HG03432 (cell line): ENCODE results near the gene ASB2.

Experiments
- ATAC-seq: cut with Tn5 transposase; IDR thresholded peaks from one replicate; pipeline ENCODE4 v1.9.1; 2021; ENCODE audit warnings: mild to moderate bottlenecking, moderate library complexity; ENCODE audit not compliant: unreplicated experiment

Gene ASB2

DNA sequence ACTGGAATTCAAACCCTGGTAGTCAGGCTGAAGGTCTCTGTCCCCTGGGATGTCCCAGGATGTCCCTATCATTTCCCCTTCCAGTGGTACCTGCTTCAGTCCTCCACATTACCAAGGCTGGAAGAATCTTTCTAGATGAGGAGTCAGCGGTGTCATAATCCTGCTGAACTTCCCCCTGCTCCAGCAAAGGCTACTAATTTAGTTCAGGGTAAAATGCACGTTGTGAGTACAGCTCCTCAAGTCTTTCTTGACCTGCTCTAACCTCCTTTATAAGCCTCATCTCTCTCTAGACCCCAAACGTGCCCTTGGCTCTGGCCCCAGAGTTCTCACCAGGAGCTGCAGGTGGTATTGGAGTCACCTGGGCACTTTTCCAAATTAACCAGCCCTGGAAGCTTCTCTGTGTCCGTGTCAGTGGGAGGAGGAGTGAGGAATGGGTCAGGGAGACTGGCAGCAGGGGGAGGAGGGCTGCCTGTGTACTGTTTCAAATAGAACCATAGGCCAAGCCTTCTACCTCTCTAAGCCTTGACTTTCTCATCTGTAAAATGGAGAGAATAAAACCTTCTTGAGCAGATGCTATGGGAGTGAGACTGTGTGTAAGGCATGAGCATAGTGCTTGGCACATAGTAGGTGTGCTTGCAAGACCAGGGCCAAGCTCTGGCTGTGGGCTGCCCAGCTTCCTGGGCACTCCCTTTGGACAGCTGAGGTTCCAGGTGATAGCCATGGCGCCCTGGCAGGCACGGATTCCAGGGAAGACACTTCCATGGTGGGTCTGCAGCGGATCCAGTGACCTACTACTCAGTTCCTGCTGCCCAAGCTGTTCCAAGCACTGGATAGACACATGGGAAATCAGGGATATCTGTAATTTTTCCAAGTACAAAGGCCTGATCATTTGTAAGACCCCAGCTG, 24.5 kb downstream of the ASB2 start:
- ATAC-seq = no peak

DNA sequence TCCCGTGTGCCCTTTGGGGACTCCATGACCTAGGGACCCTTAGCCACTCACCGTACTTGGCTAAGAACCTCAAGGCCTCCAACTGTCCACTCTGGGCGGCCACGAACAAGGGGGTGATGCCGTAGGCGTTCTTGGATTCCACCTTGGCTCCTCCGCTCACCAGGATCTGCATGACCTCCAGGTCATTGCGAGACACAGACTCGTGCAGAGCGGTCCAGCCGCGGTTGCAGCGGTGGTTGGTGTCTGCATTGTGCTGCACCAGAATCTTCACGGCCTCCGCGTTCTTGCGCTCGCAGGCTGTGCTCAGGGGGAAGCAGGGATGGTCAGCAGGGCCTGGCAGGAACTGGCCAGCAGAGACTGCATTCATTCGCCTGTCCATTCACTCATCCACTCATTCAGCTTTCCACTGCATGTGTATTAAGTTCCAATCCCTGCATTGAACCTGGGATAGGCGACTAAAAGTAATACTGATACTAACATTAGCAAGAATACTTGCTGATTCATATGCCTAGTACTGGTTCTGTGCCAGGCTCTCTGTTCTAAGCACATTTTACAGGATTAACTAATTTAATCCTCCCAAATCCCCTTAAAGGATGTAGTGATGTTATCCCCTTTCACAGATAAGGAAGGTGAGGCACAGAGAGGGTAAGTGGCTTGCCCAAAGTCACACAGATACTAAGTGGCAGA, 25.3 kb downstream of the ASB2 start:
- ATAC-seq = no peak

DNA sequence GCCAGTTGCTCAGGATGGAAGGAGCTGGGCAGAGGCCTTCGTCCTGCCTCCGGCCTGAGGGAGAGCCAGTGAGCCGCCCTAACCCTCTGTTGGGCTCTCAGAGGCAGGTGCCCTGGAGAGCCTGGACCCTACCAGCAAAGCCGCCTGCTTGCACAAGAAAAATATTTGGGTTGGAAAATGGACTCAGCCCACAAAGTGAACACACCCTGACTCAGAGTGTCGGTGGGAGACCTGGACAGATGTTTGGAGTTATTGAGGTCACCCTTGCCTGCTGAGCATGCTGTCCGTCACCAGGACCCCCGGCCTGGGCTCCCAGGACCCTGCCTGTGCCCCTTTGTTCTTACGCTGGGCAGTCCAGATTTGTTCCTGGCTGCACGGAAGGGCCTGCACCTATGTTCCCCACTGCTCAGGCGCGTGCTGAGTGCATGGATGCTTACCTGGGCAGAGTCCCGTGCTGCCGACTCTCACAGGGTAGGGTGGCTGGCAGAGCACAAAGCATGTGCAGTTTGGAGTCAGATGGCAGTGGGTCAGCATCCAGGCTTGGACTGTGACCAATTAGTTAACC, 26.8 kb downstream of the ASB2 start:
- no peak for ATAC-seq

DNA sequence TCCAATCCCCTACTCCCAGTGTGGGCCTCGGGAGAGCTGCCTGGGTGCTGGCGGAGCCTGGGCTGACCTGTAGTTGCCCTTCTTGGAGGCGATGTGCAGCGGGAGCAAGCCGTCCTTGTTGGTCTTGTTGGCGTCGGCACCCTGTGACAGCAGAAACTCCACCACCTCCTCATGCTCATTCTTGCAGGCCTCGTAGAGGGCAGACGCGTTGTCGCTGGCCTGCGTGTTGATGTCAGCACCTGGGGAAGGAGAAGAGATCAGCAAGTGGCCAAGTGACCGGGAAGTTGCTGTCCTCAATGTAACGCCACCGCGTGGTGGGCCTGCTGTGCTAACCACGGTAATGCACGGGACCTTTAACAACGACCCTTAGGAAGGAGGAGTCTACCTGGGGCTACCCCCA, 29.1 kb downstream of the ASB2 start:
- ATAC-seq = no peak

DNA sequence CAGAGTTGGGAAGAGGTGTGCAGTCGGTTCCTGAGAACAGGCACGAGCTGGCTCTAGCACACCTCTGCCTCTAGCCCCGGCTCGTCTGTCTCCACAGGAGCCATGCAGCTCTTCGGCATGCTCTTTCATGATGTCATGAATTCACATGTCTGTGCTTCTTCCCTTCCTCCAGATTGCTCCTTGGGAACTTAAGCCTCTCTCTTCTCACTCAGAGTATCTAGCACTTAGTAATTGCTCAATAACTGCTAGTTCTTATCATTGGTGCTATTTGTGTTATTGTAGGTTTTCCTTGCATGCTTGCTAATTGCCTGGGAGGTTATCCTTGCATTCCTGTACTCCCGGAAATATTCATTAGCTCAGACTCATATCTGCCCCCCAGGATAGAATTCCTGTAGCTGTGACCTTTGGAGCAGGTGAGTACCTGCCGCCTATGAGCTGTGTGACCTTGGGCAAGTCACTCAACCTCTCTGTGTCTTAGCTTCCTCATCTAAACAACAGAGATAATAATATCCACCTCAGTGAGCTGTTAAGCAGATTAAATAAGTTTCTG, 29.8 kb downstream of the ASB2 start:
- ATAC-seq = no peak

DNA sequence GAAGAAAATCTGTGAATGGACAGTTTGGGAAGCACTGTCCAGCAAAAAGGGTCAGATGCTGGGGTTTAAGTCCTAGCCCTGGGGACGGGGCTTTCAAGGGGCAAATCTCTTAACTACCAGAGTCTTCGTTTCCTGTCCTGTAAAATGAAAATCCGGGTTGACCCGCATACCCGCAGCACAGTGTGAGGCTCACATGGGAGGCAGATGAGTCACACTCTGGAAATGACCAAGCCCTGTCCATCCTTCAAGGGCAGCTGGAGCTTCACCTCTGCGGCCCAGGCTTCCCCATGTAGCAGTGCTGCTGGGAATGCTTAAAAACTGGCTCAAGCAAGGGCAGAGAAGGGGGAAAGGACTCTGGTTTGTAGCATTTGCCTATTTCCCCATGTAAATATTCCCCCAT, 30.3 kb downstream of the ASB2 start:
- ATAC-seq = no peak

DNA sequence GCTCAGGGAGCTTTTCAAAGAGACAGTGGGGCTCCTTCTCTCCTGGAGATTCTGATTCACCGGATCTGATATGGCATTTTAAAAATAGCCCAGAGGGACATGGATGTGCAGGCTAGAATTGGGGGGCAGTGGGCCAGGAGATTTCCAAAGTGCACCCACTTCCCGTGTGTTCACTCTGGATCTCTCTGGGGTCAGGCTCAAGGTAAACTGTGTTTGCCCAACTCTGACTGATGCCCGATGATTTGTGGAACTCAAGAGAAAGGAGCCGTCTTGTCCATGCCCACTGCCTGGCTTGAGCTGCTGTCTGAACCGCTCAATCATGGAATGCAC, 31.3 kb downstream of the ASB2 start:
- no peak for ATAC-seq

DNA sequence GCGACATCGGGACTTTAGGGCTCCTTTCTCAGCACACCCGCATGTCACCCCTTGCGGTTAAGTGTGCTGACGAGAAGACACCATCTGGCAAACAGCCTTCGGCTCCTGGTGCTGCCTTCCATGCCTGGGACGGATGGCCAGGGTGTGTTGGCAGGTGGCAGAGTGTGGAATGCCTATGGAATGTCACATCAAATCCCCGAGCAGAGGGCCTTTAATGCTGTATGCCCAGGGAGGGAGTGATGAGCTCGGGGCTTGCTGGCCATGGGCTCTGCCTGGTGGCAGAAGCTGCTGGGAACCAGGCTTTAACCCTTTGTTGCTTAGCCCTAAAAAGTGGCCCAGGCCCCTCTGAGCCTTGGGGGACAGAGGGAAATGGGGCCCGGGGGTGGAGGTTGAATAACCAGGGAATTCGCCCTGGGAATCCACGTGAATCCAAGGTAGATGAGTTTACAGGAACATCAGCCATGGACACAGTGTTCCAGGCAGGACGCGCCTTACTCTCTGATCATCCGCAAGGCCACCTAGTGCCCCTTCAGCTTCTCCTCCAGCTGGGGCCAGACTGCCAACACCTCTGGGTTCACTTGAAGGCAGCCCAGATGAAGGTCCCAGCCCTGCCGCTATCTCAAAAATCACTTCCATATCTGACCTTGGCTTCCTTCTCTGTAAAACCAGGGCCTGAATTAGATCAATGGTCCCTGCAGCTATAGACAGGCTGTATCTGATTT, 31.9 kb downstream of the ASB2 start:
- ATAC-seq = no peak

DNA sequence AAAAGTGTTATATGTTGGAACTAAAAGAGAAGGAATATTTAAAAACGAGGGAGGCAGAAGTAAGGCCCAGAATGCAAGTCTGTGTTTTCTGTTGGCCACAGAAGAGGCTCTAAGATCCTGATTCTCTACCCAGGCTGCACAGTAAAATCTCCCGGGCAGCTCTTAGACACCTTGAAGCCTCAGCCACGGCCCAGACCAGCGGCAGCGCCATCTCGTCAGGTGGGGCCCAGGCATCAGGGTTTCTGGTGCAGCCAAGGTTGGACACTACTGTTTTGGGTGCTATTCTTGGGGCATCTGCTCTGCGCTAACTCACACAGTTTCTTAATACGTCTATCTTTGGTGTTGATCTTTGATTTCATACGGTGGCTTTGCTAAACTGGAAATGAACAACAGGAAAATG, 32.4 kb downstream of the ASB2 start:
- no peak for ATAC-seq

DNA sequence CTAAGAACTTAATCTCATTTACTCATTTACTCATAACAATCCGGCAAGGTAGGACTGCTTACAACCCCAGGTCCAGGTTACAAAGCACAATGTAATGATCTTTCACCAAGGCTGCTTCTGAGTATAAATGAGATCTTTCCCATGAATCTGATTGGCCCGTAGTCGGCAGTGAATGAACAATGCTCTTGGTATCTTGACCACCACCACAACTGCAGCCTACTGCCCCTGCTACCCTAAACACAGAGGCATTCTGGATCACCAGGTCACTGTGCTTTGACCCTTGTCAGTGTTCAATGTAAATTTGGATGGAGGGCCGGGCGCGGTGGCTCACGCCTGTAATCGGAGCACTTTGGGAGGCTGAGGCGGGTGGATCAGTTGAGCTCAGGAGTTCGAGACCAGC, 33.3 kb downstream of the ASB2 start:
- no peak for ATAC-seq

DNA sequence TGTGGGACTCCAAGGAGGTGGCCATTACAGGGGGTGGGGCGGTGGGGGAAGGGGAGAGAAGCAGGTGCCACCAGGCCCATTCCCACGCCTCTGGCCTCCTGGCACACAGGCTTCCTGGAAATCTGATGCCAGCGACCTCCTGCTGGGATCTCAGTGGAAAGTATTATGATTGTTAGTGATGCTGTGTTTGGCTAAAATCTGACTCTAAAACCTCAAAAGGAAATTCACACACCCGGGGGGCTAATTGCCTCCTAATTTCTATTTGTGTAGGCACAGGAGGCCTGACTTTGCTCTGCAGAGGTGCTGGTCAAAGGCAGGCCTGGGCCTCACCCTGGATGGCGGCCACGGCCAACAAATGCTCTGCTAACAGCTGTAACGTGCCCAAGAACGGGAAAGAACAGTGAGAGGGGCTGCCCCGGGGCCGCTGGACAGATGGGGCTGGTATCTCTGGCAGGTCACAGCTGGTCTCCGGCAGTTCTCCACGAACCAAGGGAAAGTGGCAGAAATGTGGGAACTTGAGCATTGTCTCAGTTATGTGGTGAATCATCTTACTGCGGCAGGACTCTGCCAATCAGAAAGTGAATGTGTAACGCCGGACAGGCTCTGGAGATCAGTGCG, 35.0 kb downstream of the ASB2 start:
- no peak for ATAC-seq

DNA sequence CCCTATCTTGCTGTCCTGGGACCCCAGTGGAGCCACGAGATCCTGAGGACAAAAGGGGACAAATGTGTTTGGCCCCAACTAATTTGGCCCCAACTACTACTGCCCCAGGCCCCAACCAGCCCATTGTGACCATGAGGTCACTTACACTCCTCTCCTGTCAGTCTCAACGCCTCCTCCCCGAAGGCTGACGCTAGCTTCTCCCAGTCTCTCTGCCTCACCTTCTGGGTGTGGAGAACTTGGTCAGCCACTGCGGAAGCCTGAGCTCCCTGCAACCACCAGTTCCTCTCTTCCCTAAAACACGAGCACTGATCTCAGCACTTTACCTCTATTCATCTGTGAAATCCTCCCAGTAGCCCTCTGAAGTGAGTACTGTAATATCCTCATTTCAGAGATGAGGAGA, 35.9 kb downstream of the ASB2 start:
- ATAC-seq = no peak

DNA sequence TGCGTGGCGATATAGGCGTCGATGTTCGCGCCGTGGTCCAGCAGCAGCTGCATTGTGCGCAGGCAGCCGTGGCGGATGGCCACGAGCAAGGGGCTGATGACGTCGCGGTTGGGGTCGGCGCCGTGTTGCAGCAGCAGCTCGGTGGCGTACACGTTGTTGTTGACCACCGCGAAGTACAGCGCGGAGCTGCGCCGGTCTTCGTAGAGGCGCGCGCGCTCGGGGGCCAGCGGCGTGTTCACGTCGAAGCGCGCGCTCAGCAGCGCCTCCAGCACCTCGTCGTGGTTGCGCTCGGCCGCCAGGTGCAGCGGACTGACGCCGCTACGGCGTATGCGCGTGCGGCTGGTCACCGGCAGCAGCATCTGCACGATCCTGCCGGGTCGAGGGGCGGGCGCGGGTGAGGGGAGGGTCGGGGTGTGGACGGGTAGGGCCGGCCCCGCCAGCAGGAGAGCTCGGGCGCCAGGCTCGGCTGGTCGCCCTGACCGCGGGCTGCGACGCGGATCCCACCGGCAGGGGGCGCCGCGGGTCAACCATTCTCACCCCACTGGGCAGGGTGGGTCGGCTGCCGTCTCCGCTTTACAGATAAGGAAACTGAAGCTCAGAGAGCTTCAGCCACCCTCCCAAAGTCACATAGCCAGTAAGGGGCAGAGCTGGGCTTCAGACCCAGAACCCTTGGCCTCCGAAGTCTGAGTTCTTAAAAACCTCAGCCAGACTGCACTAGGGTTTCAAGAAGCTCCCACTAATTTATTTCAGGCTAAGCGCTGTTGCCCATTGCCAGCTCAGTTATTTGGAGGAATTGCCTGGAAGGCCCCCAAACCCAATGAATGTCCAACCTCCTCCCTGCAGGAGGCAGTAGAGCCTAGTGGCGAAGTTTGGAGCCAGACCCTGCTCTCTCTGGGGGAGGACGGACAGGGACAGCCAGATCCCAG, 36.8 kb downstream of the ASB2 start:
- peak; percentile 93 for ATAC-seq

DNA sequence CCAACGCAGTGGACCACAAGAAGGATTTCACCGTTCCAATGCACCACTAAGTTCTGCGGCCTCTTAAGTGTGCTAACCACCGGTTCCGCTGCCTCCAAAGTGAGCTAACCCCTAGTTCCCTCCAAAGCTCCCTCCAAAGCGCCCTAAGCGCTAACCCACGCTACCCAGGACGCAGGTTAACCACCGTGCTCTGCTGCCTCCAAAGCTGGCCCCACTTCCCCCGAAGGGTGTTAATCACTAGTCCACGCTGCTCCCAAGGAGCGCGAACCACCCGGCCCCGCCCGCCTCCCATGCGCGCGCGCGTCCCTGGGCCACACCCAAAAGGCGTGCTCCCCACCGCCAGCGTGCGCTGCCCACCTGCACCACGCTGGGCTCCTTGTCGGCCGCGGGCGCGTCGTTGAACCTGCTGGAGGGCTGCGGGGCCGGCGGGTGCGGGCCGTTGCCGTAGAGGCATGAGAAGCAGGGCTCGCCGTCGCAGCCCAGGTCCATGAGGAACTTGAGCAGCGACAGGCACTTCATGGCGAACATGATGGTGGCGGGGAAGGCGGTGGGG, 37.5 kb downstream of the ASB2 start:
- ATAC-seq = no peak

DNA sequence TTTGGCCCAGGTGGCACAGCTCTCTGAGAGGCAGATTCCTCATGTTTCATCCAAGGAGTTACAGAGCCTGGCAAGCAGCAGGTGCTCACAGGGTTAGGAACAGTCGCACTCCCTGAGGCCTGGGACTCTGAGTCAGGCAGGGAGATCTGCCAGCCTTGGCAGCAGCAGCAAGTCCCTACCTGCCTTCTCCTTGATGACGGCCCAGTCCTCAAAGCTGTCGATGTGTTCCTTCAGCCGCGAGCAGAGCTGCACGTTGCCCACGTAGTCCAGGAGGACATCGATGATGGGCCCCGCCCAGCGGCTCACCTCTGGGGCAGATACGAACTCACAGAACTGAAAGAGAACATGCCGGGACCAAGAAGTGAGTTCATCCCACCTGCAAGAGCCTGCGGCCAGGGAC, 38.9 kb downstream of the ASB2 start:
- no peak for ATAC-seq

DNA sequence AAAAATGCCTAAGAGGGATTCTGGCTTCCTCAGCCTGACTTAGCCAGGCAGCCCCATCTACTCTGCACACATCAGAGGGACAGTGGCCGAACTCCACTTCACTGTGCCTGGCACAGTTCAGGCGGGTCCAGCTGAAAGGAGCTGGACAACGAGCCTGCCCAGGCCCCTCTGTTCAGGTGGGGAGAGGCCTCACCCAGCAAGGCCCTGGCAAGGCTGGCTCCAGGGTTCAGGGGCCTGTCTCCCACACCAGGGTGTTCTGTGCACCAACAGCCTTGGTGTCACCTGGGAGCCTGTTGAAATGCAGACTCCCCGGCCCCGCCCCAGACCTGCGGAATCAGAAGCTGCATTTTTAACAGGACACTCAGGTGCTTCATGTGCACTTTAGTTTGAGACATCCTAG, 39.4 kb downstream of the ASB2 start:
- ATAC-seq = no peak

DNA sequence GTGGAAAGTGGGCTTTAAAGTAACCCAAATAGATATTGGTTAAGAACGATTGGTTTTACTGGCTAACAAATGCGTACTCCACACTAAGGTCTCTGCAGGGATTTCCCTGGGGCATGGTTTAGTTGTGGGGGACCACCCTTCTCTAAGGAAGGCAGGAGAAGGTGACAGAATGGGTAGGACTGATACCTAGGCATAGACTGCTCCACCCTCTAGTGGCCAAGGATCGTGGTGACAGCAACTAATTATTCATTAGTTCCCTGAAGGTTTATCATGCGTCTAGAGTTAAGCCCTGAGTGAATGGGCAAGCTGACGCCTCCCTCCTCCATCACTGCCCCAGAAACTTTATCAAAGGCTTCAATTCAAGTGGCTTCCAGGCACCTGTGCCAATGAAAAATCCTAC, 40.1 kb downstream of the ASB2 start:
- ATAC-seq = peak; percentile 34

DNA sequence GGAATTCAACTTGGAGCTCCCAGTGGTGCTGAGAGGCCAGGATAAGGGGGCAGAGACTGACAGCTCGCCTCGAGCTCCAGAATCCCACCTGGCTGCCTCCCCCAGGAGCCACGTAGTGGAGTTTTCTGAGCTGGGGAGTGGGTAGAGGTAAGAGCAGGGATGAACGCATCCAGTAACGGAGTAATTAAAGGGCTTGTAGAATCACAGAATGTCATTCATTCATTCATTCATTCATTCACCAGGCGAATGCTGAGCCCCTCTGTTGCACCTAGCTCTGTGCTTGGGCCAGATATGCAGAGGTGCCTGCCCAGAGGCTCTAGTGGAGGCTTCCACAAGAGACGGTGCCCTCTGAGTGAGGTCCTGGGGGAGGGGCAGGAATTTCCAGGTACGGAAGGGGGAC, 41.2 kb downstream of the ASB2 start:
- no peak for ATAC-seq

DNA sequence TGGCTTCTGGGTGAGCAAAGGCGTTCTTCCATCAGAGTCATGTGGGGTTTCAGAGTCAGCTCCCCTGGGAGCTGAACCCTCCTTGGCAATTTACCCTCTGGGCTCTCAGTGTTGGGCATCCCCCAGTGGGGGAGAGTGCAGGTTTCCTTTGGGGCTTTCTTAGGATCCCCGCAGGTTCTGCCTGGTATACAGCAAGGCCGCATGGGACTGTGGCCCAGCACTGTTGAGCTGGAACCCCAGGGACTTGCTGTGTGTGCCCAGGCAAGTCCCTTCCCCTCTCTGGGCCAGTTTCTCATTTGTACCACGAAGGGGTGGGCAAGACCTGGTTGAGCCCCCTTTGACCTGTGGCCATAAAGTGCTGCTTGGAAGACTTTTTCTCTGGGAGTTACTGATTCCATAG, 43.7 kb downstream of the ASB2 start:
- ATAC-seq = no peak

DNA sequence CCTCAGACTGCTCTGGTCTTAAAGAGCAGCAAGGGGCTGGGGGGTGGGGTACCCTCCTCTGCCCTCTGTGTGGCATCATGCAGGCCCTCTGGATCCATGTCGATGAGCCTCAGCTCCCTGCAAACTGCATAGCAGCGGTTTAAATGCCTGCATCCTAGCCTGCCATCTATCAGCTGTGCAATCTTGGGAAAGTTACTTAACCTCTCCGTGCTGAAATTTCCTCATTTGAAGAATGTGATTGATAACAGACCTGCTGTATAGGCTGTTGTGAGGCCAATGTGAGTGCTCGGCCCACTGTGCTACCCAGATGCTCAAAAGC, 45.4 kb downstream of the ASB2 start:
- ATAC-seq = no peak
